Measurements from ENCODE around the gene CZIB. TPM values are rescaled to one million over a fixed set of nuclear protein-coding genes. Genes with fewer than 3 reads are reported as not detected.
A peak's percentile ranks its signal among the peaks of the same experiment; 100 is the strongest.
"Not testable (repeated sequence)": the region's sequence is repeated elsewhere in the genome, so short reads cannot be mapped to it uniquely, and the experiment has no call there.

Gene CZIB
- total and polyA plus RNA-seq, 5 donors = 44.7 to 63.4 (median 50.8) TPM

DNA sequence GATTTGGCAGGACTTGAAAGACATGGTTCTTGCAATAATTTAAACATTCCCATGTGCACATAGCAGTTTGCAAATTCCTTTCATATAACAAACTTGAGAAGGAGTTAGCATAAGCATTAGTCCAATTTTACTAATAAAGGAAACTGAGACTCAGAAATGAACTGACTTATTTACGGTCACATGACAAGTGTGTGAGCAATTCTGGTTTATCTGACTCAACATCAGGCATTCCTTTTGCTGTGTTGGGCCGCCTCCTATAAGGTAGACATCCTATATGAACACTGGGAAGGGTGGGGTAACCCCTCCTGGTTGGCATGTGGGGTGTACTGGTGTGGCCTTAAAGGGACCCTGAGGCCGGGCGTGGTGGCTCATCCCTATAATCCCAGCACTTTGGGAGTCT lies 32.3 kb downstream of the CZIB start:
- Histone ChIP-seq H3K9me3 (ENCODE audit: control insufficient read depth, low read length) (no peaks in the 10 kb centered on the region), H3K27me3 (ENCODE audit: control insufficient read depth, insufficient read depth) (no peaks in the 10 kb centered on the region), H3K4me1 (ENCODE audit: control insufficient read depth, insufficient read depth, low read length) (peaks cover 2% of the 10 kb centered on the region), H3K4me3 (ENCODE audit: low read length) (no peak overlapping the region), H3K27ac (ENCODE audit: low read length) (no peak overlapping the region)
- WGBS = 88% methylated on average over 4 of the region's 4 CpGs
- intact Hi-C loops (cut with DNase I) = loop anchor here in 1 of 4 donors (10.0 kb wide), 1 partner anchor 283 kb away; no protein-coding TSS in a partner anchor
- no peak for DNase-seq
- ATAC-seq = no peak

DNA sequence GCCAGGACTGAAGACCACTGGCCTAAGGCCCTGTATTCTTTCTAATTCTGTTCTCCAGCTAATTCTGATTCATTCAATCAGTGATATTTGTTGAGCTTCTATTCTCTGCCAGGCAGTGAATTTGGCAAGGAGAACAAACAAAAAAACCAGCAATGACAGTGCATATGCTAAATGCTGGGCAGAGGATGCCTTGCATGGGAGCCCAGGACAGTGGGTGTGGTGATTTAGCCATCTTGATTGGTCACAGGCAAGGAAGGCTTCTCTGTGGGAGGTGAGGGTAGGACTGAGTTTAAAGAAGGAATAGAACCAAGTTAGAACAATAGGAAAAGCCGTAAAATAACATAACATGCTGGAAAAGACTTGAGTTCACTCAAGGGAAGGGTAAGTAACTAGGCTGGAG lies 33.0 kb downstream of the CZIB start:
- WGBS = 82% methylated on average over 1 of the region's 1 CpG
- Histone ChIP-seq H3K4me3 (ENCODE audit: low read length) (no peak overlapping the region), H3K9me3 (ENCODE audit: control insufficient read depth, low read length) (no peaks in the 10 kb centered on the region), H3K27me3 (ENCODE audit: control insufficient read depth, insufficient read depth) (no peaks in the 10 kb centered on the region), H3K4me1 (ENCODE audit: control insufficient read depth, insufficient read depth, low read length) (peaks cover 3% of the 10 kb centered on the region), H3K27ac (ENCODE audit: low read length) (no peak overlapping the region)
- no peak for DNase-seq
- intact Hi-C loops (cut with DNase I) = loop anchor here in 1 of 4 donors (10.0 kb wide), 1 partner anchor 283 kb away; no protein-coding TSS in a partner anchor
- ATAC-seq = no peak

DNA sequence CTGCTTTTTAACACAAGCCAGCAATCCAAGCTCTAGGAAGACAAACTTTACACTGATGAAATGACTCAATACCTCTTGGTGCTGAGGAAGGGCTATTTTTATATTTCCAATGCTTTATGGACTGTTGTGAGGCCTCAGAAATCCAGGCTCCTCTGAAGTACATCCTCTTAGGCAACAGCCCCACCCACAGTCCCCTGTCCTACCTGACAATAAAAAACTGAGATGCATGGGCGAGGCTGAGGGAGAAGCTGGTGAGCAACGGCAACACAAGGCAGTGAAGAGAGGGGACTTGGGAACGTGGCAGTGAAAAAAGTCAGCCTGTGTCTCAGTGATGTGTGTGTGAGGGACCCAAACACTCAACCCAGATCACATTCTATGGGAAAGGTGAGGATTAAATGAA lies 33.9 kb downstream of the CZIB start:
- DNase-seq (no peak), ATAC-seq (no peak)
- WGBS = 73% methylated on average over 3 of the region's 3 CpGs
- H3K4me3 ChIP-seq (ENCODE audit: low read length) = no peak overlapping the region
- intact Hi-C loops (cut with DNase I) = loop anchor here in 1 of 4 donors (10.0 kb wide), 1 partner anchor 282 kb away; no protein-coding TSS in a partner anchor
- H3K27ac ChIP-seq (ENCODE audit: low read length) = no peak overlapping the region
- no peaks in the 10 kb centered on the region for H3K9me3 ChIP-seq (ENCODE audit: control insufficient read depth, low read length)
- peaks cover 6% of the 10 kb centered on the region for H3K4me1 ChIP-seq (ENCODE audit: control insufficient read depth, insufficient read depth, low read length)
- H3K27me3 ChIP-seq (ENCODE audit: control insufficient read depth, insufficient read depth) = no peaks in the 10 kb centered on the region

DNA sequence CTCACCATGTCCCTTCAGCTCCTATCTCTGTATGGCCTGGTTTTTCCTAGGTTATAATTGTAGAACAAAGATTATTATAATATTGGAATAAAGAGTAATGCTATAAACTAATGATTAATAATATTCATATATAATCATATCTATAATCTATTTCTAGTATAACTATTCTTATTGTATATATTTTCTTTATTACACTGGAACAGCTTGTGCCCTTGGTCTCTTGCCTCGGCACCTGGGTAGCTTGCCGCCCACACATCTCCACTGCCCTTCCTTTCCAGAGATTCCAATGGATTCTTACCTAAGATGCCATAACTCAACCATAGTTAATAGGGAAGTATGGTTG lies 34.5 kb downstream of the CZIB start:
- not testable (repeated sequence) for H3K4me1 ChIP-seq (ENCODE audit: control insufficient read depth, insufficient read depth, low read length); H3K27ac ChIP-seq (ENCODE audit: low read length); H3K27me3 ChIP-seq (ENCODE audit: control insufficient read depth, insufficient read depth); DNase-seq; H3K9me3 ChIP-seq (ENCODE audit: control insufficient read depth, low read length); H3K4me3 ChIP-seq (ENCODE audit: low read length); ATAC-seq
- intact Hi-C loops (cut with DNase I) = loop anchor here in 1 of 4 donors (10.0 kb wide), 1 partner anchor 281 kb away; no protein-coding TSS in a partner anchor
- WGBS = 74% methylated on average over 2 of the region's 2 CpGs

DNA sequence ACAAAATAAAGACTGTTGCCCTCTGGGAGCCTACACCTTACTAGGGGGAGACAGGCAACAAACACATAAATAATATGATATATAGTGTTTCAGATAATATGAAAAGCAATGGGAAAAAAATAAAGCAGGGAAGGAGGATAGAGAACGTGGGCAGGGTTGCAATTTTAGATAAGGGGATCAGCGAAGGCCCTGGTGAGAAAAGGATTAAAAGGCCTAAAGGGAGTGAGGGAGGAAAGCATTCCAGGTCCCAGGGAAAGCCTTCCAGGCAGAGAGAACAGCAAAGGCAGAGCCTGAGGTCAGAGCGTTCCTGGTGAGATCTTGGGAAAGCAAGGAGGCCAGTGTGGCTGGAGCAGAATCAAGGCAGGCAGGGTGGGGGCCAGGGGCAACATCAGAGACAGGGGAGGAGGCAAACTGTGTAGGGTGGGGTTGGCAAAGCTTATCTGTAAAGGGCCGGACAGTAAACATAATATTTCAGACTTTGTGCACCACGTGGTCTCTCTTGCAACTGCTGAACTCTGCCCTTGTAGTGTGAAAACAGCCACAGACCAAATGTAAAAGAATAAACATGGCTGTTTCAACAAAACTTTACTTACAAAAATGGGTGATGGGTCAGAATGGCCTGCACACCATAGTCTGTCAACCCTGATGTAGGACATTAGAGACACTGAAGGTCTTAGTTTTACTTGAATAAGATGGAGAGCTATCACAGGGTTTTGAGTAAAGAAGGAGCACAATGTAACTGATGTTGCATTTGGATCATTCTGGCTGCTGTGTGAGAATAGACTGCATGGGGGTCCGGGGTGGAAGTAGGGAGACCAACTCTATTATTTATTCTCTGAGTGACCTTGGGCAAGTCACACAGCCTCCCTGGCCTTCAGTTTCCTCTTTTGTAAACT lies 37.1 kb downstream of the CZIB start:
- DNase-seq (peak; percentile 62 to 89 (median 79)), ATAC-seq (peak; percentile 48 to 87)
- no peak overlapping the region for H3K27ac ChIP-seq (ENCODE audit: low read length)
- 58% methylated on average over 6 of the region's 6 CpGs for WGBS
- H3K4me1 ChIP-seq (ENCODE audit: control insufficient read depth, insufficient read depth, low read length) = peaks cover 6% of the 10 kb centered on the region
- no peaks in the 10 kb centered on the region for H3K27me3 ChIP-seq (ENCODE audit: control insufficient read depth, insufficient read depth)
- intact Hi-C loops (cut with DNase I) = loop anchor here in 1 of 4 donors (10.0 kb wide), 1 partner anchor 279 kb away; no protein-coding TSS in a partner anchor
- H3K9me3 ChIP-seq (ENCODE audit: control insufficient read depth, low read length) = no peaks in the 10 kb centered on the region
- H3K4me3 ChIP-seq (ENCODE audit: low read length) = no peak overlapping the region

- no peak for DNase-seq
- H3K4me3 ChIP-seq (ENCODE audit: low read length) = no peak overlapping the region
- no peaks in the 10 kb centered on the region for H3K27me3 ChIP-seq (ENCODE audit: control insufficient read depth, insufficient read depth)
- peaks cover 6% of the 10 kb centered on the region for H3K4me1 ChIP-seq (ENCODE audit: control insufficient read depth, insufficient read depth, low read length)
- WGBS = 69% methylated on average over 3 of the region's 3 CpGs
- intact Hi-C loops (cut with DNase I) = loop anchor here in 1 of 4 donors (10.0 kb wide), 1 partner anchor 278 kb away; no protein-coding TSS in a partner anchor
- ATAC-seq = peak in 1 of 2 donors; percentile 7
- no peaks in the 10 kb centered on the region for H3K9me3 ChIP-seq (ENCODE audit: control insufficient read depth, low read length)
- no peak overlapping the region for H3K27ac ChIP-seq (ENCODE audit: low read length)
These were observed 37.7 kb downstream of the CZIB start for GRCh38 chr1:53182716-53183094.

GRCh38 chr1:53182111-53182593 lies 38.3 kb downstream of the CZIB start:
- intact Hi-C loops (cut with DNase I) = loop anchor here in 1 of 4 donors (10.0 kb wide), 1 partner anchor 277 kb away; no protein-coding TSS in a partner anchor
- Histone ChIP-seq H3K4me1 (ENCODE audit: control insufficient read depth, insufficient read depth, low read length) (peaks cover 6% of the 10 kb centered on the region), H3K9me3 (ENCODE audit: control insufficient read depth, low read length) (no peaks in the 10 kb centered on the region), H3K27ac (ENCODE audit: low read length) (no peak overlapping the region), H3K27me3 (ENCODE audit: control insufficient read depth, insufficient read depth) (no peaks in the 10 kb centered on the region), H3K4me3 (ENCODE audit: low read length) (no peak overlapping the region)
- ATAC-seq (peak; percentile 8 to 55), DNase-seq (peak; percentile 83 to 94 (median 89))
- WGBS = 19% methylated on average over 16 of the region's 16 CpGs

DNA sequence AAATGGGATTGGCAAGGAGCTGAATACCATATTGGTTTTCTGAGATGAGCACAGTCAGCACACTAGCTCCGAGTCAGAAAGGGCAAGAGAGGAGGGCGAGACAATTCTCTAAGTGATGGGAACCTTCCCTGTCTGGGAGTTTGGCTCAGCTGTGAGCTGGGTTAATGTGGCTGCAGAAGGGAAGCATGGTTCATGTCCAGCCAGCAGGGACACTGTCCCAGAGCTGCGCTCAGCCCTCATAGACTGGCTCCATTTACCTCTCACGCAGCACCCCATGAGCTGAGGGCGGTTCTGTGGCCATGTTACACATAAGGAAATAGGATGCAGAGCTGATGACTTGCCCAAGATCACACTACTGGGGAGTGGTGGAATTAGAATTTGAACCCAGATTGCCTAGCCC lies 39.5 kb downstream of the CZIB start:
- DNase-seq (no peak), ATAC-seq (no peak)
- Histone ChIP-seq H3K4me3 (ENCODE audit: low read length) (no peak overlapping the region), H3K27ac (ENCODE audit: low read length) (no peak overlapping the region), H3K27me3 (ENCODE audit: control insufficient read depth, insufficient read depth) (no peaks in the 10 kb centered on the region), H3K4me1 (ENCODE audit: control insufficient read depth, insufficient read depth, low read length) (peaks cover 8% of the 10 kb centered on the region), H3K9me3 (ENCODE audit: control insufficient read depth, low read length) (no peaks in the 10 kb centered on the region)
- WGBS = 92% methylated on average over 5 of the region's 5 CpGs
- intact Hi-C loops (cut with DNase I) = loop anchor here in 1 of 4 donors (10.0 kb wide), 1 partner anchor 276 kb away; no protein-coding TSS in a partner anchor

DNA sequence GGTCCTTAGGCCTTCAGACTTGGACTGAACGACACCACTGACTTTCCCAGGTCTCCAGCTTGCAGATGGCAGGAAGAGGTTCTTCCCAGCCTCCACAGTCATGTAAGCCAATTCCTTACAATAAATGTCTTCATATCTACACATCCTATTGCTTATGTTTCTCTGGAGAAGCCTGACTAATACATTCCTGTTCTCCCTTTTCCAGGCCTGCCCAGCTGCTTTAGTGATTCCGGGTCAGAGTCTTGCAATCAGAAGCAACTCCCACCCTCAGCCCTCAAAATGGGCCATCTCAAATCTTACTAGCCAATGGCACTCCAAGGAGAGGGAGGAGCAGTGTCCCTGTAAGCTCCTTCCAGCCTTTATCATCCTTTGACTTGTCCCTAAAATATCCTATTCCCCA lies 40.2 kb downstream of the CZIB start:
- Histone ChIP-seq H3K4me3 (ENCODE audit: low read length) (no peak overlapping the region), H3K27ac (ENCODE audit: low read length) (no peak overlapping the region), H3K9me3 (ENCODE audit: control insufficient read depth, low read length) (no peaks in the 10 kb centered on the region), H3K4me1 (ENCODE audit: control insufficient read depth, insufficient read depth, low read length) (peaks cover 7% of the 10 kb centered on the region), H3K27me3 (ENCODE audit: control insufficient read depth, insufficient read depth) (no peaks in the 10 kb centered on the region)
- intact Hi-C loops (cut with DNase I) = loop anchor here in 1 of 4 donors (10.0 kb wide), 1 partner anchor 275 kb away; no protein-coding TSS in a partner anchor
- 75% methylated on average over 2 of the region's 2 CpGs for WGBS
- ATAC-seq = no peak
- no peak for DNase-seq

GRCh38 chr1:53176452-53177208 lies 43.8 kb downstream of the CZIB start:
- no peak overlapping the region for H3K4me3 ChIP-seq (ENCODE audit: low read length)
- intact Hi-C loops (cut with DNase I) = loop anchor here in 1 of 4 donors (10.0 kb wide), 1 partner anchor 62 kb away; no protein-coding TSS in a partner anchor

More at GRCh38 chr1:53176452-53177208, 43.8 kb downstream of the CZIB start:
- Histone ChIP-seq H3K27ac (ENCODE audit: low read length) (no peak overlapping the region), H3K9me3 (ENCODE audit: control insufficient read depth, low read length) (no peaks in the 10 kb centered on the region), H3K4me1 (ENCODE audit: control insufficient read depth, insufficient read depth, low read length) (peaks cover 3% of the 10 kb centered on the region), H3K27me3 (ENCODE audit: control insufficient read depth, insufficient read depth) (no peaks in the 10 kb centered on the region)
- ATAC-seq (peak; percentile 52 to 78), DNase-seq (peak; percentile 36 to 73 (median 67))
- WGBS = 56% methylated on average over 10 of the region's 10 CpGs

All from right cardiac atrium (tissue), 5 donors.